Mesothelial cell of epicardium (in vitro differentiated cells): ENCODE measurements around the gene GYPA. TPM values are rescaled to one million over a fixed set of nuclear protein-coding genes. Genes with fewer than 3 reads are reported as not detected.
"Not testable (repeated sequence)": the region's sequence is repeated elsewhere in the genome, so short reads cannot be mapped to it uniquely, and the experiment has no call there.

Experiments used
- DNase-seq, 2 experiments: peaks; one replicate each; pipeline ENCODE4 v3.0.0; 2021; ENCODE audit warnings: low spot score in 2 of 2; ENCODE audit not compliant: unreplicated experiment in 2 of 2
- H3K27ac Mint-ChIP-seq: 2 replicates; pipeline ENCODE4 v1.8.0; 2021; ENCODE audit warnings: mixed read lengths
- H3K27me3 Mint-ChIP-seq: 2 replicates; pipeline ENCODE4 v1.8.0; 2021; ENCODE audit warnings: low read depth, mixed read lengths
- H3K36me3 Mint-ChIP-seq: 2 replicates; pipeline ENCODE4 v1.8.0; 2021; ENCODE audit warnings: mixed read lengths
- H3K4me1 Mint-ChIP-seq: 2 replicates; pipeline ENCODE4 v1.8.0; 2021; ENCODE audit warnings: mixed read lengths
- H3K4me3 Mint-ChIP-seq: 2 replicates; pipeline ENCODE4 v1.8.0; 2021; ENCODE audit warnings: mild to moderate bottlenecking, moderate library complexity, mixed read lengths
- H3K9me3 Mint-ChIP-seq: 2 replicates; pipeline ENCODE4 v1.8.0; 2021; ENCODE audit warnings: mixed read lengths
- total RNA-seq: library from RNA; stranded (reverse); gene quantifications from 3 replicates; pipeline ENCODE4 v1.2.1, GENCODE V29; 2021
- TF ChIP-seq, protein P1 (sequence below): fragments of 200-600 bp; sonication (generic); IDR thresholded peaks from one replicate; pipeline ENCODE4 v1.5.0; 2021; ENCODE audit warnings: antibody characterized with exemption; ENCODE audit not compliant: unreplicated experiment

Gene GYPA
- not detected in 3 replicates for total RNA-seq

DNA sequence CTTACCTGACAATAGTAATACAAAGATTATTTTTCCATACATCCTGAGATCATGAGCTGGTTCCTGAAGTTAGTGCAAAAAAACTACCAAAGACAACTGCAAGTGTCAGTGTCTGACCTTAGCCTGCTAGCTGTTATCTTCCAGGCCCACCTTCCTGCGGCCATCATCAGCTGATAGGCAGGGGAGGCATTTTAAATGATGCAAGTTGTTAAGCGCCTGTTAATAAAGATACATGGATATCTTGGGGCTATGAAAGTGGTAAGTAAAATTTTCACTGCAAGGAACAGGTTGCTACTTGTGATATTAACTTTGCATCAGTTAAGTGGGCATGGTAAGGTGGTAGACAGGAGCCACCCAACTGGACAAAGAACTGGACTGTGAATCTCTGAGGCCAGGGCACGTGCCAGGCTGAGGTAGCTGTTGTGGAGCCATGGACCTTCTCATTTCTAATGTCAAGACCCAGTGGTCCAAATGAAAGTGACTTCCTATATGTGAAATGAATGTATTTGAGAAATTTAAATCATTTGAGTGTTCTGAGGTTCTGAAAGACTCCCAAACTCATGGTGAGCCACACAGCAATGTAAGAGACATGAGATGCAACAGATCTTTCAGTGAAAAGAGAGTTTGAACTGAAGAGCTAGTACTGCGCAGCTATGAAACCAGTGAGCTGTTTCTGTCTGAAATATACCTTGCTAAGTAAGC, at the start of gene GYPA:
TSS of gene GYPA (minus strand) at position 125 of the 702 bp plus-strand sequence. CDS start at position 42, 83 bp downstream.
- not testable (repeated sequence) for H3K4me3 Mint-ChIP-seq, DNase-seq, H3K36me3 Mint-ChIP-seq, H3K4me1 Mint-ChIP-seq, H3K9me3 Mint-ChIP-seq, H3K27ac Mint-ChIP-seq
- peaks cover 41% of the 10 kb centered on the region for H3K27me3 Mint-ChIP-seq

- H3K36me3 Mint-ChIP-seq, result no peaks in the 10 kb centered on the region
- TF ChIP-seq, protein P1, sequence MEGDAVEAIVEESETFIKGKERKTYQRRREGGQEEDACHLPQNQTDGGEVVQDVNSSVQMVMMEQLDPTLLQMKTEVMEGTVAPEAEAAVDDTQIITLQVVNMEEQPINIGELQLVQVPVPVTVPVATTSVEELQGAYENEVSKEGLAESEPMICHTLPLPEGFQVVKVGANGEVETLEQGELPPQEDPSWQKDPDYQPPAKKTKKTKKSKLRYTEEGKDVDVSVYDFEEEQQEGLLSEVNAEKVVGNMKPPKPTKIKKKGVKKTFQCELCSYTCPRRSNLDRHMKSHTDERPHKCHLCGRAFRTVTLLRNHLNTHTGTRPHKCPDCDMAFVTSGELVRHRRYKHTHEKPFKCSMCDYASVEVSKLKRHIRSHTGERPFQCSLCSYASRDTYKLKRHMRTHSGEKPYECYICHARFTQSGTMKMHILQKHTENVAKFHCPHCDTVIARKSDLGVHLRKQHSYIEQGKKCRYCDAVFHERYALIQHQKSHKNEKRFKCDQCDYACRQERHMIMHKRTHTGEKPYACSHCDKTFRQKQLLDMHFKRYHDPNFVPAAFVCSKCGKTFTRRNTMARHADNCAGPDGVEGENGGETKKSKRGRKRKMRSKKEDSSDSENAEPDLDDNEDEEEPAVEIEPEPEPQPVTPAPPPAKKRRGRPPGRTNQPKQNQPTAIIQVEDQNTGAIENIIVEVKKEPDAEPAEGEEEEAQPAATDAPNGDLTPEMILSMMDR, result no peak
- no peak overlapping the region for H3K27ac Mint-ChIP-seq
- no peak overlapping the region for H3K4me3 Mint-ChIP-seq
- H3K27me3 Mint-ChIP-seq, result peaks cover 4% of the 10 kb centered on the region
- peaks cover 9% of the 10 kb centered on the region for H3K9me3 Mint-ChIP-seq
- no peaks in the 10 kb centered on the region for H3K4me1 Mint-ChIP-seq
- no peak for DNase-seq
Observed at GRCh38 chr4:144190009-144190408, 49.5 kb upstream of the GYPA start.

DNA sequence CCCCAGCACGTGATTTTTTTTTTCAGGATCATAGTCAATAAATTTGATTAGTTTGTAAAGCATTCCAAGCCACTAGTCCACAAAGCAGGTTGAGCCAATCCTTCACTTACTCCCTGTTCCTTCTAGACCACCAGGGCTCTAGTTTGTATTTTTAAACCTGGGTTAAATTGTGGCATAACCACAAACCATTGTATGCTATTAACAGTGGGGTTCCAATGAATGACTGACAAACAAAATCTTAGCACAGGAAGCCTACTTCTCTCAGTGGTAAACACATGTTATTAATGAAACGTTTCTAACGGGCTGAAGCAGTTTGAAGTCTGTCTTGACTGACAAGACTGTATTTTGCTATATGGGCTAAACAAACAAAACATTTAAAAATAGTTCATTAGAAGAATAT, 48.6 kb upstream of the GYPA start:
- H3K36me3 Mint-ChIP-seq, result no peaks in the 10 kb centered on the region
- H3K27ac Mint-ChIP-seq, result no peak overlapping the region
- TF ChIP-seq, protein P1, result no peak
- DNase-seq, result no peak
- peaks cover 4% of the 10 kb centered on the region for H3K27me3 Mint-ChIP-seq
- peaks cover 5% of the 10 kb centered on the region for H3K9me3 Mint-ChIP-seq
- H3K4me1 Mint-ChIP-seq, result no peaks in the 10 kb centered on the region
- H3K4me3 Mint-ChIP-seq, result no peak overlapping the region

- Mint-ChIP-seq H3K4me1 (peaks cover 9% of the 10 kb centered on the region), H3K36me3 (no peaks in the 10 kb centered on the region), H3K4me3 (no peak overlapping the region), H3K27me3 (no peaks in the 10 kb centered on the region), H3K9me3 (peaks cover 6% of the 10 kb centered on the region), H3K27ac (no peak overlapping the region)
- no peak for DNase-seq
- TF ChIP-seq, protein P1, result no peak
Observed at GRCh38 chr4:144185086-144185485, 44.6 kb upstream of the GYPA start.

GRCh38 chr4:144183165-144183564, 42.6 kb upstream of the GYPA start:
- H3K36me3 Mint-ChIP-seq, result no peaks in the 10 kb centered on the region
- no peak overlapping the region for H3K4me3 Mint-ChIP-seq
- TF ChIP-seq, protein P1, result no peak
- peaks cover 23% of the 10 kb centered on the region for H3K4me1 Mint-ChIP-seq
- no peaks in the 10 kb centered on the region for H3K27me3 Mint-ChIP-seq
- H3K9me3 Mint-ChIP-seq, result peaks cover 6% of the 10 kb centered on the region
- DNase-seq, result no peak
- H3K27ac Mint-ChIP-seq, result no peak overlapping the region

GRCh38 chr4:144181391-144181790, 40.9 kb upstream of the GYPA start:
- no peaks in the 10 kb centered on the region for H3K27me3 Mint-ChIP-seq
- no peak overlapping the region for H3K4me3 Mint-ChIP-seq

More at GRCh38 chr4:144181391-144181790, 40.9 kb upstream of the GYPA start:
- TF ChIP-seq, protein P1, result no peak
- DNase-seq, result no peak
- H3K36me3 Mint-ChIP-seq, result no peaks in the 10 kb centered on the region
- no peak overlapping the region for H3K27ac Mint-ChIP-seq
- peaks cover 6% of the 10 kb centered on the region for H3K9me3 Mint-ChIP-seq
- peaks cover 35% of the 10 kb centered on the region for H3K4me1 Mint-ChIP-seq
